Stimulated activated CD4-positive, alpha-beta T cell treated with anti-CD3 and anti-CD28 coated beads, Interleukin-2, amount 100 ng/mL, for 24 hours (primary cell): ENCODE data around the gene CAPN1.
"Not testable (repeated sequence)": the region's sequence is repeated elsewhere in the genome, so short reads cannot be mapped to it uniquely, and the experiment has no call there.

Experiments
- DNase-seq, 2 donors: peaks; one replicate each; pipeline ENCODE4 v3.0.0-alpha.2; 2020

The CAPN1 gene

GRCh38 chr11:65181569-65182257 is at the start of gene CAPN1:
Gene CAPN1 (plus strand): TSS chr11:65181928. CDS start chr11:65182702, 774 bp downstream.
- DNase-seq = peak; percentile 81 to 83

DNA sequence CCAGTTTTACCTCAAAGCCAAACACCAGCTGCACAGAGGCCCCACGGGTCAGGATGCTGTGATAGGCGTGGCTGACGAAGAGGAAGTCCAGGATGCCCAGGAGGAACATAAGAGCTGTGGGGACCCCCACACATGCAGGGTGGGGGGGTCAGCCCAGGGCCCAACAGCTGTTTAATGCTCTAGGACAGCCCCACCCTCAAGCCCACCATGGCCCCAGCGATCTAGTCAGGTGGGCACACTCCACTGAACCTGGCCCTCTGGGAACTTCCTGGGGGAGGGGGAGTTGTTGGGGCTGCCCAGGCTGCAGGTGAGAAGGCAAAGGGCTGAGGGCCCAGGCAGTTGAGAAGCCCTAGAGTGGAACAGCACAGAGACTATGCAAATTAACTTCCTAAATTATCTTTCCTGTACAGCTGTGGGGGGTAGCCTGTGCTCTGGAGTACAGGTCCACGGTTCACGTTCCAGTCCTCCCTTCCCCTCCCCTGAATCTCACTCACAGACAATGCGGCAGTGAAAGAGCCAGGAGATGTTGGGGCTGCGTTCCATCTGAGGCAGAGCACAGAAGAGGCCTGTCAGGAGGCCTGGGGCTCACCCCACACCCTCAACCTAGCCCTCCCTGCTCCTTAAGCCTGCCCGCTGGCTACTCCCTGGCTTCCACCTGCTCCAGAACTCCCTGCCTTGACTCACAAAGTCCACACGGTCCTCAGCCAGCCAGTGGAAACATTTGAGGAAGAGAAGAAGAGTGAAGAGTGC is 49.3 kb upstream of the CAPN1 start:
- no peak for DNase-seq

- peak; percentile 68 to 79 for DNase-seq
Measured at GRCh38 chr11:65132988-65133700, 48.6 kb upstream of the CAPN1 start.

GRCh38 chr11:65133724-65134123 is 48.0 kb upstream of the CAPN1 start:
- peak in 1 of 2 donors; percentile 28 for DNase-seq

DNA sequence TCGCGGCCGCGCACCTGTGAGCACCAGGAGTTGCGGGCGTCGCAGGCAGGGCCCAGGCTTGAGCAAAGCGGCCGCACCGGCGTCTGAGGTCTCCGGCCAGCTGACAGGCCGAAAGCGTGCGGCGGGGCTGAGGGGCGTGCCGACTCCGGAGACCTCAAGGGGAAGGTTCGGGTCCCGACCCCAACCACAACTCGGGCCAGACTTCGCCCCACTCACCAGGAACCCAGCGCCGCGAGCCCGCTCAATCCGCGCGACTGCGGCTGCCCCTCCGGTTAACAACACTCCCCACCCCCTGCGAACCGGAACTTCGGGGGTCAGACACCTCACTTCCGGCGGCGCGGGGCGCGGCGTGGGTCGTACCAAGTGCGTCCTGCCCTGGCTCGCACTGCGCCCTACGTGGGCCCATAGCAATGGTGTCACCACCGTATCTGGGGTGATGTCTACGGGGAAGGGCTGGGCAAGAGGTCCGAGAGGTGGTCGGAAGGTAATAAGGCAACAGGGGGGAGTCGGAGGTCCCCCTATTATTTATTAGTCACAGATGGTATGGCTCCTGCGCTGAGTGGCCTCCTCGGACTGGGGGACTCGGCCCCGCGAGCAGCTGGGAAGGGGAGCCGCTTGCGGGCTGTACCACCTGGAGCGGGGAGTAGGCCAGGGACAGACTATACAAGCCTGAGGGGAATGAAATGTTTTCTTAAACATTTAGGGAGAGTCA is 47.3 kb upstream of the CAPN1 start, which contains the start of gene SYVN1:
SYVN1 (minus strand) TSS at position 280 of the 712 bp plus-strand sequence. CDS start 918 bp downstream, outside the sequence.
- peak; percentile 92 to 94 for DNase-seq

DNA sequence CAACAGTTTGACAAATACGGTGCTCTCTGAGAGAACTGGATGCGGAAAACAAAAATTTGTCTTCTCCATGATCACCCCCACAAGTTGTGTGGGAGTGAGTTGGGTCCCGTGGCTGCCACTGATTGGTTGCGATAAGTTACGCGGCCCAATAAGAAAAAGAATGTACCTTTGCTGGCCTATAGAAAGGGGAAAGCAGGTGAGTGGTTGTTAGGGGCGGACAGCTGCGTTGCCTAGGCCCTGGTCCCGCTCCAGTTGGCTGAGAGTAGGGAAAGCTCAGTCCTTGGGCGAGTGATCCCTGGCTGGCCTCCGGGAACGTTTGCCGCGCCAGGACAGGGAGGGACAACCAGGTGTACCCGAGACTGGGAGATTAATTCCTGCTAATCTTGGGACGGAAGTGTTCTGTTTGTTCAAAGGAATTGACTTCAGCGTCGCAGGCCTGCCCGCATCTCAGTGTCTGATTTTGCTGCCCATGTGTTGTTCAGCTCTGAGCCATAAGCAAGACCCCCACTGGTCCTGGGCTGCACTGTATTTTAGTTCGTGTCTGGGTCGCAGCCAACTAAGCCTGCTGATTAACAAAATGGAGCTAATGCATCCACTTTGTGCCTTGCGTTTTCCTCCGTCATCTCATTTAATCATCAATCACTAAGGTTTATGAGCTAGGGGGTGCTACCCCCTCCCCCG is 46.6 kb upstream of the CAPN1 start:
- DNase-seq = peak; percentile 77 to 83

DNA sequence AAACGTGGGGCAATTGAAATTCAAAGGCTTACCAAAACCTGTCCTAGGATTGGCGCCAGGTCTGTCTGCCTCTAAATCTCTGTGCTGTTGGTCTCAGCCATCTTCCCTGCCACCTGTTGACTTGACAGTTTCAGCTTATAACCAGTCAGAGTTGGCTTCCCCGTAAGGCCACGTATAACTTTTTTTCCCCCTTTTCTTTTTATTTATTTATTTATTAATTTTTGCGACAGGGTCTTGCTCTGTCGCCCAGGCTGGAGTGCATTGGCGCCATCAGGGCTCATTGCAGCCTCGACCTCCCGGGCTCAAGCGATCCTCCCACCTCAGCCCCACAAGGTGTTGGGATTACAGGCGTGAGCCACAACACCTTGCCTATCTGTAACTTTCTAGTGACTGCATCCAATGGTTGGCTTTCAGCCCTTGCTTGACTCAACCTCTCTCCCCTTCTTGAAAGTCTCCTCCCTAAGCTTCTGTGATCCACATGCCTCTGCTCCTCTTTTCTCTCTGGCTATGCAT is 46.0 kb upstream of the CAPN1 start:
- DNase-seq = no peak

DNA sequence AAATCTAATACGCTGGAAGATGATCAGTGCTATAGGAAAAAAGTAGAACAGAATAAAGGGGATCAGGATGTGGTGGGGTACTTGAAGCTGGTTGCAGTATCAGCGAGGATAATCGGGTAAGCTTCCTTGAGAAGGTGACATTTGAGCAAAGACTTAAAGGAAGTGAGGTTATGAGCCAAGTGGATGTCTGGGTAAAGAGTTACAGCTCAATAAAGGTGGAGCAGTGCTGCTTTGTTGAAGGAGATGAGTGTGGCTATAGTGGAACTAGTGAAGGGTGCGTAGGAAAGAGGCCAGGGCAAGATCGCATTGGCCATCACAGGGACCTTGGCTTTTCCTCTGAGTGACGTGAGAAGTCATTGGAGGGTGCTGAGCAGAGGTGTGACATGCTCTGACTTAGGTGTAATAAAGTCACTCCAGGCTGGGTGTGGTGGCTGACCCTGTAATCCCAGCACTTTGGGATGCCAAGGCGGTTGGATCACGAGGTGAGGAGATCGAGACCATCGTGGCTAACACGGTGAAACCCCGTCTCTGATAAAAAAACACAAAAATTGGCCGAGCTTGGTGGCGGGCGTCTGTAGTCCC is 45.1 kb upstream of the CAPN1 start:
- DNase-seq = no peak

- no peak for DNase-seq
Measured at GRCh38 chr11:65141896-65142494, 39.7 kb upstream of the CAPN1 start.

DNA sequence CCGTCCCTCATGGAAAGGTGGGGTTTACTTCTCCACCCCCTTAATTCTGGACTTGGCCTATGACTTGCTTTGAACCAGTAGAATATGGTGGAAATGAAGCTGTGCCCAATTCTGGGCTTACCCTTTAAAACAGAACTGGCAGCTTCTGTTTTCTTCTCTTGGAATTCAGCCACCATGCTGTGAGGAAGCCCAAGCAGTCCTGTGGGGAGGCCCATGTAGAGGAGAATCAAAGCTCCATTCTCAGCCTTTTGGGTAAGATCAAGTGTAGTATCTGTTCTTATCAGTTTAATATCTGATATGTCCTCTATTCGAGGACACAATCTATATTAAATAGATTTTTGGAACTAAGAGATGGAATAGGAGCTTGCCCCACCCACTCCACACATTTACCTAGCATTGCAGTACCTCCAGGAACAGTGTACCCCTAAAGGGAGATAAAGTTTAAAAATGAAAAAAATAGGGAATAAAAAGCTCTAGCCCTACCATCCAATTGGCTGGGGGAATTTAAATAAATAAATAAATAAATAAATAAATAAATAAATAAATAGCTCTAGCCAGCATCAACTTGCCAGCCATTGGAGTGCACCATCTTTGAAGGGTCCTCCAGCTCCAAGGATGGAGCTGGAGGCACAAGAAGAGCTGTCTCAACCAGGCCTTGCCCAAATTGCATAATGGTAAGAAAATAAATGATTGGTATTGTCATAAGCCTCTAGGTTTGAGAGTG is 34.2 kb upstream of the CAPN1 start:
- DNase-seq = no peak

DNA sequence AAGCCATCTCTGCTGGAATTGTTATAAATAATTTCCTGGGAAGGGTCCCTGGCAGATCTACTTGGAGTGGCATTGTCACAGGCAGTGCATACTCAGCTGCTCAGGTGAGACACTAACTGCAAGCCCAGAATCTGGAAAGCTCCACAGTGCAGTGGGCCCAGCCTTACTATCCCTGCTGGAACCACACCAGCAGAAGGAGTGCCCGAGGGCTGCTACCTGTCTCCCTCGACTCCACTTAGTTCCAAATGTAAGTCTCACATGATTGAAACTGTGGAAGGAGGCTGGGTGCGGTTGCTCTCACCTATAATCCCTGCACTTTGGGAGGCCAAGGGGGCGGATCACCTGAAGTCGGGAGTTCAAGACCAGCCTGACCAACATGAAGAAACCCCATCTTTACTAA is 33.1 kb upstream of the CAPN1 start:
- DNase-seq = no peak

DNA sequence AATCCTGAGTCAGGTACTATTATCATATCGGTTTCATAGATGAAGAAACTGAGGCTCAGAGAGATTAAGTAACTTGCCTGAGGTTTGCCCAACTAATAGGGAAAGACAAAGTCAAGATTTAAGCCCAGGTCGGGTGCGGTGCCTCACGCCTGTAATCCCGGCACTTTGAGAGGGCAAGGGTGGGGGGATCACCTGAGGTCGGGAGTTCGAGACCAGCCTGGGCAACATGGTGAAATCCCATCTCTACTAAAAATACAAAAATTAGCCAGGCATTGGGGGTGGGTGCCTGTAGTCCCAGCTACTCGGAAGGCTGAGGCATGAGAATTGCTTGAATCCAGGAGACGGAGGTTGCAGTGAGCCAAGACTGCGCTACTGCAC is 31.6 kb upstream of the CAPN1 start:
- DNase-seq = not testable (repeated sequence)

GRCh38 chr11:65150509-65151299 is 31.0 kb upstream of the CAPN1 start:
- peak in 1 of 2 donors; percentile 41 for DNase-seq

DNA sequence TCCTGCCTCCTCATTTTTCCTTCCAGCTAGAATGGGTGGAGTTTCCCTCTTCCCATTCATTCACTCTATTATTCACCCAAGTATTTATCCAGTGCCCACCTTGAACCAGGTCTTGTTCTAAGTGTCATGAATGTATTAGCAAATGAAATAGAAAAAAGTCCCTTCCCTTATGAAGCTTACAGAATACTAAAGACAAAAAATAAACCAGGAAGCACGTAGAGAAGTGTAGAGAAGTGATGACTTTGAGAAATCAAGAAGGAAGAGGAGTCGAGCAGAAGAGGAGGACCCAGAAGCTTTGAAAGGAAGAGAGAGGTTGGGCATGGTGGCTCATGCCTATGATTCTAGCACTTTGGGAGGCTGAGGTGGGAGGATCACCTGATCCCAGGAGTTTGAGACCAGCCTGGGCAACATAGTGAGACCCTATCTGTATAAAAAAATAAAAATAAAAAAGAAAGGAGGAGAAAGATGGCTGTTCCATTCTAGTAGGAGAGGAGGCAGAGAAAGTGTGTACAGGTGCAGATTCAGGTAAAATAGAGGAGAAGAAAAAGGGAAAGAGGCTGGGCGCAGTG is 30.3 kb upstream of the CAPN1 start:
- no peak for DNase-seq

- DNase-seq = no peak
Measured at GRCh38 chr11:65152122-65152521, 29.6 kb upstream of the CAPN1 start.

- DNase-seq = no peak
Measured at GRCh38 chr11:65156256-65156655, 25.5 kb upstream of the CAPN1 start.

DNA sequence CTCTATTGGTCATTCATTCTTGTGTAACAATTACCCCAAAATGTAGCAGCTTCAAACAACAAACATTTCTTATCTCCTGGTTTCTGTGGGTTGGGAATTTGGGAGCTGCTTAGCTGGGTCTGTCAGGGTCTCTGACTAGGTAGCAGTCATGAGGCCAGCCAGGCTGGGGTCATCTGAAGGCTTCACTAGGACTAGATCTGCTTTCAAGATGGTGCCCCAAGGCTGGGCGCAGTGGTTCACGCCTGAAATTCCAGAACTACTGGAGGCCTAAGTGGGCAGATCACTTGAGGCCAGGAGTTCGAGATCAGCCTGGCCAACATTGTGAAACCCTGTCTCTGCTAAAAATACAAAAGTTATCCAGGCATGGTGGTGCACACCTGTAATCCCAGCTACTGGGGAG is 24.8 kb upstream of the CAPN1 start:
- no peak for DNase-seq

GRCh38 chr11:65157336-65157735 is 24.4 kb upstream of the CAPN1 start:
- no peak for DNase-seq

DNA sequence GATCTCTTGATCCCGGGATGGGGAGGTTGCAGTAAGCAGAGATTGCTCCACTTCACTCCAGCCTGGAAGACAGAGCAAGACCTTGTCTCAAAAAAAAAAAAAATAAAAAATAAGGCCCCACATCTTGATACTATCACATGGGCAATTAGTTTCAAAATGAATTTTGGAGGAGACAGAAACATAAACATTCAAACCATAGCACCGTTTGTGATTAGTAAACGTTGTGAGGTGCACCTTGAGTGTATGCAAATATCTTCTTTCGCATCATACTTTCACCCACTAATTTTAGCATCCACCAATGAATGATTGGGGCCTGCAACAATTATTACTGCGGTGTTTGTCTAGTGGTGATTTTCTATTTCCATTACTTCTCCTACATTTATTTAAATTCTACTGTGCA is 22.7 kb upstream of the CAPN1 start:
- DNase-seq = no peak
